Esophagus muscularis mucosa (tissue), 4 donors: Measurements from ENCODE around the gene SGPP2. TPM values are rescaled to one million over a fixed set of nuclear protein-coding genes. Genes with fewer than 3 reads are reported as not detected.

ENCODE experiments used
- DNase-seq: peaks from one replicate; pipeline ENCODE4 v3.0.0-alpha.2; 2017; ENCODE audit errors: extremely low spot score
- H3K27ac ChIP-seq, 4 donors: fragments of 200-600 bp; sonication (generic); replicated peaks in 1 of 4; 1 replicate in 3 of 4; 2 replicates in 1 of 4; pipeline ENCODE4 v1.5.1; 2016 to 2019; ENCODE audit warnings: mild to moderate bottlenecking in 1 of 4
- H3K27me3 ChIP-seq, 4 donors: fragments of 200-600 bp; sonication (generic); one replicate each; pipeline versions ENCODE4 v1.5.1 to v1.6.0; 2016 to 2019
- H3K36me3 ChIP-seq, 4 donors: fragments of 200-600 bp; sonication (generic); one replicate each; pipeline ENCODE4 v1.5.1; 2016 to 2019
- H3K4me1 ChIP-seq, 4 donors: fragments of 200-600 bp; sonication (generic); one replicate each; pipeline ENCODE4 v1.5.1; 2016 to 2019
- H3K4me3 ChIP-seq, 4 donors: fragments of 200-600 bp; sonication (generic); 1 replicate in 2 of 4; 2 replicates in 2 of 4; pipeline ENCODE4 v1.5.1; 2016 to 2019; ENCODE audit warnings: mild to moderate bottlenecking in 4 of 4, moderate library complexity in 1 of 4
- H3K9me3 ChIP-seq, 4 donors: fragments of 200-600 bp; sonication (generic); 1 replicate in 3 of 4; 2 replicates in 1 of 4; pipeline ENCODE4 v1.5.1; 2016 to 2019
- CTCF ChIP-seq, 3 experiments: fragments of 200-600 bp in 2 of 3; fragments of 450-650 bp in 1 of 3; sonication (generic) in 2 of 3; IDR thresholded peaks; one replicate each; pipeline ENCODE4 v1.5.1; 2017 to 2019; ENCODE audit warnings: antibody characterized with exemption in 3 of 3, mild to moderate bottlenecking in 2 of 3, moderate library complexity in 1 of 3
- EP300 ChIP-seq: sonication (generic); formaldehyde crosslinking; IDR thresholded peaks from one replicate; pipeline ENCODE4 v1.6.1; 2017; ENCODE audit warnings: antibody characterized with exemption
- POLR2A ChIP-seq: fragments of 450-650 bp; IDR thresholded peaks from one replicate; pipeline ENCODE4 v1.6.1; 2017; ENCODE audit warnings: antibody characterized with exemption, moderate library complexity, mild to moderate bottlenecking, low read depth
- POLR2AphosphoS5 ChIP-seq, 2 donors: sonication (generic); formaldehyde crosslinking; IDR thresholded peaks; one replicate each; pipeline ENCODE4 v1.6.1; 2017; ENCODE audit warnings: antibody characterized with exemption in 2 of 2
- WGBS: methylation state at CpG from one replicate; pipeline ENCODE4 v1.1.5; 2018; 5-methylcytosine and 5-hydroxymethylcytosine counted together
- intact Hi-C: fragments of 100-400 bp; cut with DNase I; formaldehyde crosslinking; loops from one replicate; pipeline ENCODE4 v1.15.1; 2023
- total RNA-seq, 4 donors: library from RNA; depleted of rRNA; stranded (reverse); fragments of >200 nt; gene quantifications; one replicate each; pipeline versions ENCODE4 v1.1.0 to v1.2.1, GENCODE V29; 2016

Gene SGPP2
- total RNA-seq, 4 donors from 2014 or later: 0.32 to 0.83 (median 0.52) TPM

- TF ChIP-seq POLR2A: no peak
- no peaks in the 10 kb centered on the region for H3K36me3 ChIP-seq
- no peaks in the 10 kb centered on the region for H3K27me3 ChIP-seq
- no peak overlapping the region for H3K4me3 ChIP-seq
- DNase-seq: no peak
- 81% methylated on average over 5 of the region's 5 CpGs for WGBS
- no peak overlapping the region for H3K27ac ChIP-seq
- intact Hi-C loops: no loop called here
- H3K9me3 ChIP-seq: no peaks in the 10 kb centered on the region
- no peaks in the 10 kb centered on the region for H3K4me1 ChIP-seq
These were observed 82.0 kb downstream of the SGPP2 start for GRCh38 chr2:222506230-222506935.

GRCh38 chr2:222514901-222515300, 90.6 kb downstream of the SGPP2 start:
- Histone ChIP-seq H3K27me3 (no peaks in the 10 kb centered on the region), H3K9me3 (no peaks in the 10 kb centered on the region), H3K36me3 (no peaks in the 10 kb centered on the region), H3K27ac (no peak overlapping the region), H3K4me3 (no peak overlapping the region), H3K4me1 (peaks cover 10 to 16% (median 13%) of the 10 kb centered on the region in 4 donors)
- intact Hi-C loops: no loop called here
- no peak for TF ChIP-seq CTCF (IDR thresholded peaks at IDR 0.05)
- TF ChIP-seq POLR2A: no peak
- no peak for TF ChIP-seq POLR2AphosphoS5 (IDR thresholded peaks at IDR 0.05)
- no peak for TF ChIP-seq EP300
- no peak for DNase-seq

GRCh38 chr2:222518570-222519381, 94.4 kb downstream of the SGPP2 start:
- peak overlapping the region in 3 of 4 donors; percentile 30 to 70 (median 52) for H3K27ac ChIP-seq
- intact Hi-C loops: no loop called here
- no peak overlapping the region for H3K4me3 ChIP-seq
- H3K27me3 ChIP-seq: no peaks in the 10 kb centered on the region
- no peak for DNase-seq
- H3K4me1 ChIP-seq: peaks cover 10 to 16% (median 13%) of the 10 kb centered on the region in 4 donors
- no peaks in the 10 kb centered on the region for H3K9me3 ChIP-seq
- WGBS: 25% methylated on average over 8 of the region's 8 CpGs
- TF ChIP-seq CTCF (IDR thresholded peaks at IDR 0.05) (no peak), POLR2AphosphoS5 (IDR thresholded peaks at IDR 0.05) (peak in 1 of 2 donors; percentile 53), EP300 (peak; percentile 49)
- H3K36me3 ChIP-seq: no peaks in the 10 kb centered on the region

- Histone ChIP-seq H3K27me3 (no peaks in the 10 kb centered on the region), H3K27ac (no peak overlapping the region), H3K36me3 (no peaks in the 10 kb centered on the region), H3K4me3 (no peak overlapping the region), H3K9me3 (no peaks in the 10 kb centered on the region), H3K4me1 (peaks cover 10 to 16% (median 13%) of the 10 kb centered on the region in 4 donors)
- DNase-seq: no peak
- TF ChIP-seq POLR2AphosphoS5 (IDR thresholded peaks at IDR 0.05) (no peak), POLR2A (no peak)
- WGBS: 87% methylated on average over 3 of the region's 3 CpGs
- intact Hi-C loops: no loop called here
These were observed 96.8 kb downstream of the SGPP2 start for GRCh38 chr2:222521099-222521498.

GRCh38 chr2:222522082-222522481, 97.7 kb downstream of the SGPP2 start:
- WGBS: 0% methylated on average over 1 of the region's 1 CpG
- Histone ChIP-seq H3K36me3 (no peaks in the 10 kb centered on the region), H3K27me3 (no peaks in the 10 kb centered on the region), H3K27ac (no peak overlapping the region), H3K4me3 (no peak overlapping the region), H3K9me3 (no peaks in the 10 kb centered on the region), H3K4me1 (peaks cover 10 to 16% (median 13%) of the 10 kb centered on the region in 4 donors)
- no peak for DNase-seq
- intact Hi-C loops: no loop called here
- TF ChIP-seq POLR2AphosphoS5 (IDR thresholded peaks at IDR 0.05) (no peak), POLR2A (no peak), EP300 (no peak), CTCF (IDR thresholded peaks at IDR 0.05) (no peak)
